LNCaP clone FGC (cell line): ENCODE results near the gene PRRT2.

Source experiments
- DNase-seq: peaks from one replicate; pipeline ENCODE4 v3.0.0-alpha.2; 2011; ENCODE audit warnings: low read depth
- H3K4me3 ChIP-seq: 2 replicates; pipeline ENCODE4 v1.5.1; 2011; ENCODE audit warnings: mild to moderate bottlenecking, low read depth, low read length, control low read depth
- TF ChIP-seq, protein P1 (sequence below): IDR thresholded peaks from 2 replicates; pipeline ENCODE4 v1.5.1; 2012; ENCODE audit warnings: mild to moderate bottlenecking; ENCODE audit not compliant: control insufficient read depth, insufficient read depth; ENCODE audit errors: extremely low read depth

The PRRT2 gene

DNA sequence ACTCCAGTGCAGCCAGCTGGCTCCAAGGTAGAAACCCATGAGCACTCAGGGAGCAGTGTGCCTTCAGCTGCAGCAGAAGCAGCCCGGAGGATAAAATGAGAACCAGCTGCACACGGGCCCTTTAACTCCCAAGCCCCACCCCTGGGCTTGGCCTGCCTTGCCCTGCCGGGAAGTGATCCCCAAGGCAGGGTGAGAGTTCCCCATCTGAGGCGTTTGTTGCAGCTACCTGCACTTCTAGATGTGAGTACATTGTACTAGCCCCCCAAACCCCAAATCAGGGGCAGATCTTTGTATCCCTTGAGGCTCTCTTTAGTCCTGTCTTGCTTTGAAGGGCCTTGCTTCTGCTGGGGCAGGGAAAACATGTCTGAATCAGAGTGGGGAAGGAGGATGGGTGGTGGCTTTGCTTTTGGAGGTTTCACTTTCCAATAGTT, 8.3 kb downstream of the PRRT2 start, which contains the start of gene MVP:
Gene MVP (plus strand): TSS at position 192 of the 431 bp plus-strand sequence. CDS start 10,088 bp downstream, outside the sequence.
- TF ChIP-seq, protein P1, sequence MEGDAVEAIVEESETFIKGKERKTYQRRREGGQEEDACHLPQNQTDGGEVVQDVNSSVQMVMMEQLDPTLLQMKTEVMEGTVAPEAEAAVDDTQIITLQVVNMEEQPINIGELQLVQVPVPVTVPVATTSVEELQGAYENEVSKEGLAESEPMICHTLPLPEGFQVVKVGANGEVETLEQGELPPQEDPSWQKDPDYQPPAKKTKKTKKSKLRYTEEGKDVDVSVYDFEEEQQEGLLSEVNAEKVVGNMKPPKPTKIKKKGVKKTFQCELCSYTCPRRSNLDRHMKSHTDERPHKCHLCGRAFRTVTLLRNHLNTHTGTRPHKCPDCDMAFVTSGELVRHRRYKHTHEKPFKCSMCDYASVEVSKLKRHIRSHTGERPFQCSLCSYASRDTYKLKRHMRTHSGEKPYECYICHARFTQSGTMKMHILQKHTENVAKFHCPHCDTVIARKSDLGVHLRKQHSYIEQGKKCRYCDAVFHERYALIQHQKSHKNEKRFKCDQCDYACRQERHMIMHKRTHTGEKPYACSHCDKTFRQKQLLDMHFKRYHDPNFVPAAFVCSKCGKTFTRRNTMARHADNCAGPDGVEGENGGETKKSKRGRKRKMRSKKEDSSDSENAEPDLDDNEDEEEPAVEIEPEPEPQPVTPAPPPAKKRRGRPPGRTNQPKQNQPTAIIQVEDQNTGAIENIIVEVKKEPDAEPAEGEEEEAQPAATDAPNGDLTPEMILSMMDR: no peak
- peak within 1 kb of the TSS; percentile 57 for H3K4me3 ChIP-seq
- no peak for DNase-seq

GRCh38 chr16:29820730-29821642, 9.0 kb downstream of the PRRT2 start:
- no peak for DNase-seq
- peak overlapping the region; percentile 57 for H3K4me3 ChIP-seq
- TF ChIP-seq, protein P1: no peak

DNA sequence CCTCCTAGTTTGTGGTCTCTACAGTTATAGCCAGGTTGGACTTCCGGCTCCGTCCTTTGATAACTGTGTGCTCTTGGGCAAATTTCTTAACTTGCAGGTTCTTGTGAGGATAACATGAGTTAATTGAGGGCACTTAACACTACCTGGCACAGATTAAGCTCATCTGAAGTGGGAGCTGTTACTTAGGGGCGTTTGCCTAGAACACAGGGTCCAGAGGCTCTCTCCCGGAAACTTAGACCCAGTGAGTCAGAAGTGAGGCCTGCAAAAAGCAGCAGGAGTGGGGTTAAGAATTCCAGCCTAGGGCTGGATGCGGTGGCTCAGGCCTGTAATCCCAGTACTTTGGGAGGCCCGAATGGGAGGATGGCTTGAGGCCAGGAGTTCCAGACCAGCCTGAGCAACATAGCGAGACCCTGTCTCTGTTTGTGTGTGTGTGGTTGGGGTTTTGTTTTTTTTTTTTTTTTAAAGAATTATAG, 9.7 kb downstream of the PRRT2 start:
- TF ChIP-seq, protein P1: no peak
- no peak overlapping the region for H3K4me3 ChIP-seq
- DNase-seq: no peak

- TF ChIP-seq, protein P1: no peak
- DNase-seq: no peak
- H3K4me3 ChIP-seq: no peak overlapping the region
Observed at GRCh38 chr16:29824589-29825144, 12.7 kb downstream of the PRRT2 start.

GRCh38 chr16:29825145-29826044, 13.4 kb downstream of the PRRT2 start:
- no peak overlapping the region for H3K4me3 ChIP-seq
- DNase-seq: no peak
- TF ChIP-seq, protein P1: no peak

- no peak overlapping the region for H3K4me3 ChIP-seq
- DNase-seq: no peak
- TF ChIP-seq, protein P1: no peak
Observed at GRCh38 chr16:29826342-29826695, 14.3 kb downstream of the PRRT2 start.
